ENCODE measurements around the gene SCG5.
A peak's percentile ranks its signal among the peaks of the same experiment; 100 is the strongest.
"Not testable (repeated sequence)": the region's sequence is repeated elsewhere in the genome, so short reads cannot be mapped to it uniquely, and the experiment has no call there.

Gene SCG5

GRCh38 chr15:32641517-32642059, at the start of gene SCG5:
TSS of gene SCG5 (plus strand) at chr15:32641710. CDS start at chr15:32643593, 1,883 bp downstream.
- DNase-seq (ENCODE audit: low read depth in 1 of 2, low spot score in 1 of 2) = no peak
- in situ Hi-C loops (cut with HindIII; ENCODE audit: low pct_unique_long_range_greater_than_20kb, low sequenced_read_pairs) = no loop called here
- TF ChIP-seq JUND (IDR thresholded peaks at IDR 0.05; ENCODE audit: low read depth) = no peak

- in situ Hi-C loops (cut with HindIII; ENCODE audit: low pct_unique_long_range_greater_than_20kb, low sequenced_read_pairs) = not testable (repeated sequence)
These were observed 48.4 kb upstream of the SCG5 start, which contains the start of gene GOLGA8N for GRCh38 chr15:32593151-32593550. TSS of gene GOLGA8N (plus strand) at chr15:32593456.

GRCh38 chr15:32609518-32609917, 32.0 kb upstream of the SCG5 start:
- peak in 1 of 2 experiments; percentile 63 for DNase-seq (ENCODE audit: low read depth in 1 of 2, low spot score in 1 of 2)
- in situ Hi-C loops (cut with HindIII; ENCODE audit: low pct_unique_long_range_greater_than_20kb, low sequenced_read_pairs) = not testable (repeated sequence)

More at GRCh38 chr15:32593151-32593550, 48.4 kb upstream of the SCG5 start, which contains the start of gene GOLGA8N:
- not testable (repeated sequence) for DNase-seq (ENCODE audit: low read depth in 1 of 2, low spot score in 1 of 2)

GRCh38 chr15:32610719-32611118, 30.8 kb upstream of the SCG5 start:
- peak in 1 of 2 experiments; percentile 67 for DNase-seq (ENCODE audit: low read depth in 1 of 2, low spot score in 1 of 2)
- in situ Hi-C loops (cut with HindIII; ENCODE audit: low pct_unique_long_range_greater_than_20kb, low sequenced_read_pairs) = not testable (repeated sequence)

GRCh38 chr15:32614712-32615050, 26.8 kb upstream of the SCG5 start:
- in situ Hi-C loops (cut with HindIII; ENCODE audit: low pct_unique_long_range_greater_than_20kb, low sequenced_read_pairs) = not testable (repeated sequence)

GRCh38 chr15:32615051-32615870, 26.2 kb upstream of the SCG5 start, which contains the start of gene ARHGAP11A:
TSS of gene ARHGAP11A (plus strand) at chr15:32615504. CDS start at chr15:32616212, 708 bp downstream.
- DNase-seq (ENCODE audit: low read depth in 1 of 2, low spot score in 1 of 2) = peak in 1 of 2 experiments; percentile 89
- in situ Hi-C loops (cut with HindIII; ENCODE audit: low pct_unique_long_range_greater_than_20kb, low sequenced_read_pairs) = not testable (repeated sequence)

More at GRCh38 chr15:32614712-32615050, 26.8 kb upstream of the SCG5 start:
- not testable (repeated sequence) for DNase-seq (ENCODE audit: low read depth in 1 of 2, low spot score in 1 of 2)

- in situ Hi-C loops (cut with HindIII; ENCODE audit: low pct_unique_long_range_greater_than_20kb, low sequenced_read_pairs) = not testable (repeated sequence)
These were observed 25.6 kb upstream of the SCG5 start for GRCh38 chr15:32615871-32616426.

GRCh38 chr15:32636410-32636809, 5.1 kb upstream of the SCG5 start:
- TF ChIP-seq JUND (IDR thresholded peaks at IDR 0.05; ENCODE audit: low read depth) = no peak
- in situ Hi-C loops (cut with HindIII; ENCODE audit: low pct_unique_long_range_greater_than_20kb, low sequenced_read_pairs) = no loop called here
- DNase-seq (ENCODE audit: low read depth in 1 of 2, low spot score in 1 of 2) = no peak

More at GRCh38 chr15:32615871-32616426, 25.6 kb upstream of the SCG5 start:
- peak in 1 of 2 experiments; percentile 12 for DNase-seq (ENCODE audit: low read depth in 1 of 2, low spot score in 1 of 2)

GRCh38 chr15:32636908-32637567, 4.5 kb upstream of the SCG5 start:
- no peak for DNase-seq (ENCODE audit: low read depth in 1 of 2, low spot score in 1 of 2)
- in situ Hi-C loops (cut with HindIII; ENCODE audit: low pct_unique_long_range_greater_than_20kb, low sequenced_read_pairs) = no loop called here
- no peak for TF ChIP-seq JUND (IDR thresholded peaks at IDR 0.05; ENCODE audit: low read depth)

GRCh38 chr15:32637704-32638103, 3.8 kb upstream of the SCG5 start:
- TF ChIP-seq JUND (IDR thresholded peaks at IDR 0.05; ENCODE audit: low read depth) = no peak
- in situ Hi-C loops (cut with HindIII; ENCODE audit: low pct_unique_long_range_greater_than_20kb, low sequenced_read_pairs) = no loop called here
- DNase-seq (ENCODE audit: low read depth in 1 of 2, low spot score in 1 of 2) = no peak

GRCh38 chr15:32642667-32643435, 1.3 kb downstream of the SCG5 start:
- in situ Hi-C loops (cut with HindIII; ENCODE audit: low pct_unique_long_range_greater_than_20kb, low sequenced_read_pairs) = no loop called here
- no peak for TF ChIP-seq JUND (IDR thresholded peaks at IDR 0.05; ENCODE audit: low read depth)
- no peak for DNase-seq (ENCODE audit: low read depth in 1 of 2, low spot score in 1 of 2)

- no peak for TF ChIP-seq JUND (IDR thresholded peaks at IDR 0.05; ENCODE audit: low read depth)
- no peak for DNase-seq (ENCODE audit: low read depth in 1 of 2, low spot score in 1 of 2)
- in situ Hi-C loops (cut with HindIII; ENCODE audit: low pct_unique_long_range_greater_than_20kb, low sequenced_read_pairs) = no loop called here
These were observed 2.5 kb downstream of the SCG5 start for GRCh38 chr15:32643907-32644445.
